Activated CD8-positive, alpha-beta memory T cell treated with anti-CD3 and anti-CD28 coated beads for 36 hours (primary cell): Measurements from ENCODE around the gene ATF5. TPM values are rescaled to one million over a fixed set of nuclear protein-coding genes. Genes with fewer than 3 reads are reported as not detected.

Experiments used
- CTCF ChIA-PET: fragments of 350-600 bp; sonication (Branson Sonifier 250); formaldehyde crosslinking; loops from one replicate; lab custom pipeline; 2021; ENCODE audit warnings: antibody characterized with exemption; lab: Charles Lee
- POLR2A ChIA-PET: fragments of 350-600 bp; sonication (Branson Sonifier 250); formaldehyde crosslinking; loops from one replicate; lab custom pipeline; 2021; ENCODE audit warnings: antibody characterized with exemption; lab: Charles Lee
- total RNA-seq, 2 experiments: library from RNA; stranded (reverse); gene quantifications; one replicate each; pipeline ENCODE4 v1.2.3, GENCODE V29; 2021

Gene ATF5
- total RNA-seq, 2 experiments from 2014 or later = 34.2 to 38.1 TPM

- ChIA-PET POLR2A (interaction anchor here (0.6 to 1.6 kb wide), 3 partner anchors 38 to 108 kb away, joined by 3 to 4 read pairs (median 4); partner anchors contain the start of gene NUP62), CTCF (interaction anchor here (0.5 to 2.1 kb wide), 9 partner anchors 9 to 173 kb away, joined by 3 to 11 read pairs (median 3); partner anchors contain the start of genes AKT1S1, PTOV1 and TBC1D17)
Measured at GRCh38 chr19:49890349-49891311, 38.4 kb upstream of the ATF5 start.

- ChIA-PET CTCF (interaction anchor here (1.8 to 2.1 kb wide), 2 partner anchors 15 to 20 kb away, joined by 6 to 11 read pairs; partner anchors contain the start of genes AKT1S1 and TBC1D17), POLR2A (interaction anchor here (1.0 kb wide), 1 partner anchor 24 kb away, joined by 3 read pairs; the partner anchor contains the start of gene PNKP)
Measured at GRCh38 chr19:49891393-49891792, 37.6 kb upstream of the ATF5 start.

- ChIA-PET CTCF (no interaction called here), POLR2A (no interaction called here)
Measured at GRCh38 chr19:49892716-49893115, 36.3 kb upstream of the ATF5 start.

GRCh38 chr19:49894011-49894664 lies 34.9 kb upstream of the ATF5 start:
- CTCF ChIA-PET = interaction anchor here (1.3 to 1.6 kb wide), 3 partner anchors 12 to 24 kb away, joined by 3 to 11 read pairs (median 3); no protein-coding TSS in a partner anchor
- POLR2A ChIA-PET = interaction anchor here (0.5 to 2.5 kb wide), 5 partner anchors 13 to 1630 kb away, joined by 3 to 12 read pairs (median 5); partner anchors contain the start of genes ATF5 and NUP62

- ChIA-PET CTCF (interaction anchor here (1.3 to 1.6 kb wide), 3 partner anchors 11 to 23 kb away, joined by 3 to 11 read pairs (median 3); no protein-coding TSS in a partner anchor), POLR2A (interaction anchor here (0.7 to 2.5 kb wide), 4 partner anchors 11 to 35 kb away, joined by 3 to 12 read pairs (median 4); partner anchors contain the start of genes ATF5, NUP62 and PNKP)
Measured at GRCh38 chr19:49894879-49895565, 34.0 kb upstream of the ATF5 start.

GRCh38 chr19:49895566-49896297 lies 33.3 kb upstream of the ATF5 start:
- ChIA-PET CTCF (interaction anchor here (1.3 to 1.6 kb wide), 2 partner anchors 10 to 15 kb away, joined by 3 to 11 read pairs; no protein-coding TSS in a partner anchor), POLR2A (interaction anchor here (1.0 to 2.5 kb wide), 3 partner anchors 28 to 34 kb away, joined by 3 to 12 read pairs (median 4); partner anchors contain the start of genes ATF5, NUP62 and PNKP)

GRCh38 chr19:49896863-49897621 lies 32.0 kb upstream of the ATF5 start, which contains the start of gene IL4I1:
Gene IL4I1, minus strand, starts transcription at chr19:49896887. Its CDS starts 727 bp downstream, at chr19:49896160.
- ChIA-PET POLR2A (interaction anchor here (0.7 to 1.3 kb wide), 6 partner anchors 12 to 34 kb away, joined by 3 to 7 read pairs (median 4); partner anchors contain the start of genes AKT1S1, ATF5, NUP62 and TBC1D17), CTCF (interaction anchor here (0.6 to 1.3 kb wide), 3 partner anchors 15 to 166 kb away, joined by 3 to 5 read pairs (median 3); no protein-coding TSS in a partner anchor)

- ChIA-PET CTCF (no interaction called here), POLR2A (no interaction called here)
Measured at GRCh38 chr19:49904136-49904535, 24.9 kb upstream of the ATF5 start.

GRCh38 chr19:49906879-49907564 lies 22.0 kb upstream of the ATF5 start:
- ChIA-PET CTCF (no interaction called here), POLR2A (interaction anchor here (1.1 kb wide), 1 partner anchor 12 kb away, joined by 3 read pairs; no protein-coding TSS in a partner anchor)

GRCh38 chr19:49907745-49908446 lies 21.1 kb upstream of the ATF5 start:
- ChIA-PET CTCF (no interaction called here), POLR2A (interaction anchor here (1.2 kb wide), 1 partner anchor 10 kb away, joined by 4 read pairs; no protein-coding TSS in a partner anchor)

- ChIA-PET CTCF (interaction anchor here (3.5 kb wide), 1 partner anchor 14 kb away, joined by 11 read pairs; no protein-coding TSS in a partner anchor), POLR2A (interaction anchor here (1.2 kb wide), 1 partner anchor 11 kb away, joined by 4 read pairs; no protein-coding TSS in a partner anchor)
Measured at GRCh38 chr19:49908480-49909420, 20.3 kb upstream of the ATF5 start.

- ChIA-PET CTCF (interaction anchor here (0.9 to 3.5 kb wide), 3 partner anchors 10 to 27 kb away, joined by 3 to 11 read pairs (median 3); no protein-coding TSS in a partner anchor), POLR2A (no interaction called here)
Measured at GRCh38 chr19:49910179-49910578, 18.8 kb upstream of the ATF5 start.

- POLR2A ChIA-PET = interaction anchor here (0.6 to 1.4 kb wide), 7 partner anchors 9 to 611 kb away, joined by 3 to 13 read pairs (median 7); partner anchors contain the start of genes ATF5, IL4I1 and NUP62
- CTCF ChIA-PET = interaction anchor here (0.7 to 3.5 kb wide), 6 partner anchors 9 to 224 kb away, joined by 3 to 11 read pairs (median 6); no protein-coding TSS in a partner anchor
Measured at GRCh38 chr19:49911381-49912145, 17.4 kb upstream of the ATF5 start.
